ENCODE data around the gene ECHDC1. TPM values are rescaled to one million over a fixed set of nuclear protein-coding genes. Genes with fewer than 3 reads are reported as not detected.

The ECHDC1 gene
- total RNA-seq, 5 donors from 2014 or later (not counting 1 experiment from before 2014, with no cell fraction given), result 21.2 to 39.2 (median 34.1) TPM

- Histone ChIP-seq H3K27ac (ENCODE audit: low read length) (peak overlapping the region; percentile 80), H3K9me3 (no peaks in the 10 kb centered on the region), H3K36me3 (ENCODE audit: control insufficient read depth in 2 of 2, extremely low read depth in 1 of 2, insufficient read depth in 1 of 2, low read length in 1 of 2) (no peaks in the 10 kb centered on the region), H3K27me3 (replicated peaks in 1 of 2; ENCODE audit: control insufficient read depth in 2 of 2, extremely low read depth in 1 of 2, insufficient read depth in 2 of 2, low read length in 1 of 2) (no peaks in the 10 kb centered on the region), H3K4me3 (ENCODE audit: control insufficient read depth in 1 of 2, extremely low read depth in 1 of 2, low read length in 1 of 2) (peak overlapping the region; percentile 90 to 100), H3K4me1 (ENCODE audit: control insufficient read depth in 1 of 2, extremely low read depth in 1 of 2, insufficient read depth in 2 of 2, low read length in 2 of 2) (peaks cover 20 to 21% of the 10 kb centered on the region in 2 experiments)
- POLR2A ChIA-PET, result interaction anchor here (0.6 kb wide), 3 partner anchors 29 to 361 kb away, joined by 3 read pairs; no protein-coding TSS in a partner anchor
- ATAC-seq (replicated peaks in 1 of 4) (peak in 2 of 4 experiments; percentile 5 to 6), DNase-seq (peak in 3 of 35 experiments; percentile 4 to 31 (median 8))
- H3K27ac Mint-ChIP-seq, result no peak overlapping the region
- H3K9me3 Mint-ChIP-seq, result peaks cover 0 to 4% (median 0%) of the 10 kb centered on the region in 3 donors
- 16% methylated on average over 13 of the region's 24 CpGs for WGBS (ENCODE audit: insufficient coverage)
- CTCF ChIA-PET, result interaction anchor here (0.5 to 1.3 kb wide), 5 partner anchors 11 to 173 kb away, joined by 3 to 5 read pairs (median 3); no protein-coding TSS in a partner anchor
- H3K36me3 Mint-ChIP-seq, result no peaks in the 10 kb centered on the region
- H3K4me1 Mint-ChIP-seq, result peaks cover 0 to 7% (median 4%) of the 10 kb centered on the region in 3 donors
- H3K4me3 Mint-ChIP-seq, result no peak overlapping the region
- no peaks in the 10 kb centered on the region for H3K27me3 Mint-ChIP-seq
Measured at GRCh38 chr6:127343809-127344659, 625 bp upstream of the ECHDC1 start.

GRCh38 chr6:127342296-127342945 lies 988 bp downstream of the ECHDC1 start:
- no peak for ATAC-seq (replicated peaks in 1 of 4)
- peak overlapping the region; percentile 90 to 100 for H3K4me3 ChIP-seq (ENCODE audit: control insufficient read depth in 1 of 2, extremely low read depth in 1 of 2, low read length in 1 of 2)
- no peaks in the 10 kb centered on the region for H3K27me3 ChIP-seq (replicated peaks in 1 of 2; ENCODE audit: control insufficient read depth in 2 of 2, extremely low read depth in 1 of 2, insufficient read depth in 2 of 2, low read length in 1 of 2)
- H3K4me1 ChIP-seq (ENCODE audit: control insufficient read depth in 1 of 2, extremely low read depth in 1 of 2, insufficient read depth in 2 of 2, low read length in 2 of 2), result peaks cover 21% of the 10 kb centered on the region in 2 experiments
- WGBS (ENCODE audit: insufficient coverage), result 85% methylated on average over 5 of the region's 10 CpGs
- no peaks in the 10 kb centered on the region for H3K9me3 ChIP-seq
- no peak for DNase-seq
- Mint-ChIP-seq H3K4me1 (peaks cover 10 to 21% (median 19%) of the 10 kb centered on the region in 3 donors), H3K9me3 (no peaks in the 10 kb centered on the region), H3K36me3 (no peaks in the 10 kb centered on the region), H3K27me3 (no peaks in the 10 kb centered on the region), H3K4me3 (no peak overlapping the region), H3K27ac (no peak overlapping the region)
- H3K36me3 ChIP-seq (ENCODE audit: control insufficient read depth in 2 of 2, extremely low read depth in 1 of 2, insufficient read depth in 1 of 2, low read length in 1 of 2), result no peaks in the 10 kb centered on the region
- POLR2A ChIA-PET, result interaction anchor here in 1 of 2 donors (0.6 kb wide), 1 partner anchor 43 kb away, joined by 4 read pairs; no protein-coding TSS in a partner anchor
- peak overlapping the region; percentile 80 for H3K27ac ChIP-seq (ENCODE audit: low read length)
- CTCF ChIA-PET, result interaction anchor here (0.6 kb wide), 2 partner anchors 98 to 1045 kb away, joined by 3 read pairs; no protein-coding TSS in a partner anchor

DNA sequence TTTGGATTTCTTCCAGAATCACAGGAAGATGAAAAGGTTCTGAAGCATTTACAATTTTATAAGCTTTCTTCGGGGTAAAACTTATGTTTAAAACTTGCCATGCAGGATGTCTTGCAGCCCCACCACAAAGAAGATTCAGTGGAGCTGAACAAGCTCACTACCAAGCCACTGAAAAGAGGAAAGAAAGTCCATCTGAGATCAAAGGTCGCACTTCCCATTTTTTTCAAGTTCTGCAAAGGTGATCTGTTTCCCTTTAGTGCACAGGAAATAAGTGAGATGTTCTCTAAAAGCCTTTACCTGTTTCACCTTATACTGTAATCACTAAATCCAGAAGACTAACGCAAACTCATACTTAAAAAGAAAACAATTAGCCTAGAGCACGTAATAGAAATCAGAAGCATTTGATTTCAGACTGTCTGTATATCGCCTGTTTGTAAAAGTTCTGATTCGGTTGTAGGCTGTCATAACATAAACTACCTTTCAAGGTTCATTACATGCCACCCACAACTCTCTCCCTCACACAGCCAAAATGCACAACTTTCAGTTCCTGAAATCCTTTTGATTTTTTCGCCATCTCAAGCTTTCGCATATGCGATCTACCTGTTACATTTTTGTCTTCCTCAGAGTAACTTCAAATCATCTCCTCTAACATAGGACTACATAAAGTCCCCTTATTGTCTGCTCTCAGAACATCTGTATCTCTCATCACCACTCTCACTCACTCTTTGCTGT lies 1.8 kb downstream of the ECHDC1 start:
- Mint-ChIP-seq H3K27ac (no peak overlapping the region), H3K4me1 (peaks cover 17 to 28% (median 23%) of the 10 kb centered on the region in 3 donors), H3K4me3 (no peak overlapping the region), H3K9me3 (no peaks in the 10 kb centered on the region), H3K27me3 (no peaks in the 10 kb centered on the region), H3K36me3 (no peaks in the 10 kb centered on the region)
- ATAC-seq (replicated peaks in 1 of 4) (no peak), DNase-seq (no peak)
- Histone ChIP-seq H3K4me1 (ENCODE audit: control insufficient read depth in 1 of 2, extremely low read depth in 1 of 2, insufficient read depth in 2 of 2, low read length in 2 of 2) (peaks cover 21% of the 10 kb centered on the region in 2 experiments), H3K4me3 (ENCODE audit: control insufficient read depth in 1 of 2, extremely low read depth in 1 of 2, low read length in 1 of 2) (peak overlapping the region in 1 of 2 donors; percentile 90), H3K36me3 (ENCODE audit: control insufficient read depth in 2 of 2, extremely low read depth in 1 of 2, insufficient read depth in 1 of 2, low read length in 1 of 2) (no peaks in the 10 kb centered on the region), H3K27ac (ENCODE audit: low read length) (no peak overlapping the region), H3K27me3 (replicated peaks in 1 of 2; ENCODE audit: control insufficient read depth in 2 of 2, extremely low read depth in 1 of 2, insufficient read depth in 2 of 2, low read length in 1 of 2) (no peaks in the 10 kb centered on the region), H3K9me3 (no peaks in the 10 kb centered on the region)
- 88% methylated on average over 7 of the region's 9 CpGs for WGBS (ENCODE audit: insufficient coverage)
- ChIA-PET CTCF (interaction anchor here (0.6 to 0.7 kb wide), 3 partner anchors 84 to 1044 kb away, joined by 3 to 4 read pairs (median 3); no protein-coding TSS in a partner anchor), POLR2A (interaction anchor here in 1 of 2 donors (0.6 kb wide), 1 partner anchor 42 kb away, joined by 4 read pairs; no protein-coding TSS in a partner anchor)

- no peaks in the 10 kb centered on the region for H3K36me3 ChIP-seq (ENCODE audit: control insufficient read depth in 2 of 2, extremely low read depth in 1 of 2, insufficient read depth in 1 of 2, low read length in 1 of 2)
- no peaks in the 10 kb centered on the region for H3K9me3 ChIP-seq
- Mint-ChIP-seq H3K36me3 (no peaks in the 10 kb centered on the region), H3K27me3 (no peaks in the 10 kb centered on the region), H3K4me3 (no peak overlapping the region), H3K9me3 (no peaks in the 10 kb centered on the region), H3K4me1 (peaks cover 17 to 38% (median 33%) of the 10 kb centered on the region in 3 donors), H3K27ac (no peak overlapping the region)
- DNase-seq, result no peak
- H3K4me3 ChIP-seq (ENCODE audit: control insufficient read depth in 1 of 2, extremely low read depth in 1 of 2, low read length in 1 of 2), result no peak overlapping the region
- H3K4me1 ChIP-seq (ENCODE audit: control insufficient read depth in 1 of 2, extremely low read depth in 1 of 2, insufficient read depth in 2 of 2, low read length in 2 of 2), result peaks cover 21% of the 10 kb centered on the region in 2 experiments
- POLR2A ChIA-PET, result interaction anchor here in 1 of 2 donors (0.6 kb wide), 1 partner anchor 45 kb away, joined by 6 read pairs; no protein-coding TSS in a partner anchor
- no peaks in the 10 kb centered on the region for H3K27me3 ChIP-seq (replicated peaks in 1 of 2; ENCODE audit: control insufficient read depth in 2 of 2, extremely low read depth in 1 of 2, insufficient read depth in 2 of 2, low read length in 1 of 2)
- no peak overlapping the region for H3K27ac ChIP-seq (ENCODE audit: low read length)
- no peak for ATAC-seq (replicated peaks in 1 of 4)
- CTCF ChIA-PET, result interaction anchor here in 1 of 2 donors (1.0 kb wide), 1 partner anchor 74 kb away, joined by 5 read pairs; the partner anchor contains the start of gene RNF146
Measured at GRCh38 chr6:127340171-127340570, 3.2 kb downstream of the ECHDC1 start.

DNA sequence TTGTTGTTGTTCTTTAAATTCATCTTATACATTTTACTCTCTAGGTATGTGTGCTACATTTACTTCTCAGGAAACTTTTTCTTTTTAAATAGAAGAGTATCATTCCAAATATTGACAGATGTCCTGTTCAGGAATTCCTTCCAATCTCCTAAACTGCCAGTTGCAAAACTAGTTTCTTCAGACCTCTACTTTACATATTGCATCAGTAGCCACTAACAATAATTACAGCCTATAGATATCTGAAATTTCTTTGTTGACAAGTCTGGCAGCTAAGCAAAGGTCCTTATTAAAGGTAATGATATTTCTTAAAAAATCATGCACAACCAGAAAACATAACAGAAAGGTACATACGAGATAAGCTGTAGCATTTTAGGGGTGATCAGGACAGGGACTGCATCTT lies 4.5 kb downstream of the ECHDC1 start:
- peaks cover 8% of the 10 kb centered on the region for H3K36me3 Mint-ChIP-seq
- Histone ChIP-seq H3K27me3 (replicated peaks in 1 of 2; ENCODE audit: control insufficient read depth in 2 of 2, extremely low read depth in 1 of 2, insufficient read depth in 2 of 2, low read length in 1 of 2) (no peaks in the 10 kb centered on the region), H3K27ac (ENCODE audit: low read length) (no peak overlapping the region), H3K9me3 (no peaks in the 10 kb centered on the region), H3K4me3 (ENCODE audit: control insufficient read depth in 1 of 2, extremely low read depth in 1 of 2, low read length in 1 of 2) (no peak overlapping the region), H3K4me1 (ENCODE audit: control insufficient read depth in 1 of 2, extremely low read depth in 1 of 2, insufficient read depth in 2 of 2, low read length in 2 of 2) (peaks cover 14 to 18% of the 10 kb centered on the region in 2 experiments), H3K36me3 (ENCODE audit: control insufficient read depth in 2 of 2, extremely low read depth in 1 of 2, insufficient read depth in 1 of 2, low read length in 1 of 2) (no peaks in the 10 kb centered on the region)
- DNase-seq, result no peak
- no peak for ATAC-seq (replicated peaks in 1 of 4)
- H3K4me3 Mint-ChIP-seq, result no peak overlapping the region
- no peaks in the 10 kb centered on the region for H3K9me3 Mint-ChIP-seq
- peaks cover 26 to 48% (median 42%) of the 10 kb centered on the region in 3 donors for H3K4me1 Mint-ChIP-seq
- no peaks in the 10 kb centered on the region for H3K27me3 Mint-ChIP-seq
- POLR2A ChIA-PET, result no interaction called here
- CTCF ChIA-PET, result no interaction called here
- no CpG with 5 or more reads among the region's 1 CpG for WGBS (ENCODE audit: insufficient coverage)
- no peak overlapping the region for H3K27ac Mint-ChIP-seq

Measured in T-cell (primary cell).